T-helper 17 cell (primary cell): ENCODE measurements around the gene KCNJ8. TPM values are rescaled to one million over a fixed set of nuclear protein-coding genes. Genes with fewer than 3 reads are reported as not detected.
A peak's percentile ranks its signal among the peaks of the same experiment; 100 is the strongest.
"Not testable (repeated sequence)": the region's sequence is repeated elsewhere in the genome, so short reads cannot be mapped to it uniquely, and the experiment has no call there.

Experiments
- ATAC-seq: fragments of 150-1000 bp; cut with Tn5 transposase; 2 replicates; pipeline ENCODE4 v1.10.0; 2021; ENCODE audit warnings: mild to moderate bottlenecking, moderate library complexity
- DNase-seq, 3 donors: peaks; one replicate each; pipeline versions ENCODE4 v3.0.0 to v3.0.0-alpha.2; 2020 to 2021
- H3K9me3 ChIP-seq: one replicate; pipeline ENCODE4 v1.7.0; 2013; ENCODE audit warnings: low read length, mild to moderate bottlenecking; ENCODE audit not compliant: control insufficient read depth, poor library complexity, severe bottlenecking
- H3K27ac Mint-ChIP-seq: one replicate; pipeline ENCODE4 v1.8.0; 2022; ENCODE audit warnings: mild to moderate bottlenecking, moderate library complexity, mixed read lengths
- H3K27me3 Mint-ChIP-seq: one replicate; pipeline ENCODE4 v1.8.0; 2022; ENCODE audit warnings: mixed read lengths
- H3K36me3 Mint-ChIP-seq: one replicate; pipeline ENCODE4 v1.8.0; 2022; ENCODE audit warnings: low read depth, mixed read lengths
- H3K4me1 Mint-ChIP-seq: one replicate; pipeline ENCODE4 v1.8.0; 2022; ENCODE audit warnings: mild to moderate bottlenecking, mixed read lengths
- H3K4me3 Mint-ChIP-seq: one replicate; pipeline ENCODE4 v1.8.0; 2022; ENCODE audit warnings: mild to moderate bottlenecking, moderate library complexity, mixed read lengths
- total RNA-seq, 4 donors: library from RNA in 2 of 4; stranded (reverse) in 2 of 4; gene quantifications; one replicate each; pipeline ENCODE4 v1.2.3 and lab custom pipeline; 2022 to 2026

Gene KCNJ8
- total RNA-seq, result not detected
- total RNA-seq (lab: John Stamatoyannopoulos, UW), result 0 reads per million in 2 donors

DNA sequence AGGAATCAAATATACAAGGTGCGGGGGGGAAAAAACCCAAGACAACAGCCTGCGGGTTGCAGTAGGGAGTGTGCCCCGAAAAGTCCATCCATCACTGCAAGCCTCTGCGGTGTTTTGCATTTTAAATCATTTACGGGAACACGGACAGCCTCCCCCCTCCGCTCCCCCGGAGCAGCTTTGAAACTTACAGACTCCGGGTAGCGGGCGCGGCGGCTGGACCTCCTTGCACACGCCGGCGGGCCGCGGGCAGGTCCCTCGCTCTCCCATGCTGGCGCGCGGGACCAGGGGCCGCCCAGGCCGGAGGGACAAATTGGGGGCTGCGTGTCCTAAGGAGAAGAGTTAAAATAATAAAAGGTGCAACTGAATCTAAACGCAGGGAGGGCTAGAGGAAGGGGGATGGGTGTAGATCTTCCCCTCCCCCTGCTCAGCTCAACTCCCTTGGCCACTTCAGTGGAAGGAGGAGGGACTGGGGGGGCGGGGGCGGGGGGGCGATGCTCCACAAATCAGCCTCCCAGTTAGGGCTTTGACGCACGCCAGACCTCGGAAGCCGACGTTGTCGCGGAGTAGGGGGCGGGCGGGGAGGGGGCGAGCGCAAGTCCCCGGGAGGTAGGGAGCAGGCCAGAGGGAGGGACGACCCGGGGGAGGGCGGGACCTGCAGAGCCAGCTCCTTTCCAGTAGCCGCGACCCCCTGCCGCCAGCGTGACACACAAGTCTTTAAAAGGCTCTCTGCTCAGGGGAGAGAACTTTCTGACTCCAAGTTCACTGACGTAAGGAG lies at the start of gene KCNJ8:
Gene KCNJ8, minus strand, starts transcription at position 349 of the 775 bp plus-strand sequence. CDS start 1,090 bp downstream, outside the sequence.
- ATAC-seq (peak; percentile 44), DNase-seq (no peak)
- Mint-ChIP-seq H3K27ac (no peak within 1 kb of the TSS), H3K27me3 (peaks cover 61% of the 10 kb centered on the region), H3K36me3 (peaks cover 2% of the 10 kb centered on the region), H3K4me1 (peaks cover 12% of the 10 kb centered on the region), H3K4me3 (peak within 1 kb of the TSS; percentile 78)
- no peaks in the 10 kb centered on the region for H3K9me3 ChIP-seq

DNA sequence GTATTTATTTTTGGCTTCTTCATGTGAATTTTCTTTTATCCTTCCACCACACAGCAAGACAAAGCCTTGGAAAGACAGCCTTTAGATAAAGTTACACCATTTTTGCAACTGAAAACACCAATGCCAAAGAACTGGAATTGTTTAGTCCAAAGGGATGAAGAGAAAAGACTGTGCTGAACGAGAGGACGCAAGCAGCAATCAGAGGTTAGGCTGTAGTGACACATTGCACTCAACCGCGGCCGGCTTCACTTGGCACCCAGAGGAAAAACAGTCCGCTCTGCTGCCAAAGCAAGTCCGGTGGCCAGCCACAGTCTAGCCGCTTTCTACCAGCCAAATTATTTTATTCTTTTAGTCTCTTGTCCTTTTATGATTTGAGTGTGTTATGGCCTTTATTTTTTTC lies 49.1 kb upstream of the KCNJ8 start:
- Mint-ChIP-seq H3K27me3 (peaks cover 31% of the 10 kb centered on the region), H3K27ac (no peak overlapping the region), H3K4me1 (no peaks in the 10 kb centered on the region), H3K4me3 (no peak overlapping the region), H3K36me3 (no peaks in the 10 kb centered on the region)
- H3K9me3 ChIP-seq, result no peaks in the 10 kb centered on the region
- no peak for ATAC-seq
- no peak for DNase-seq

DNA sequence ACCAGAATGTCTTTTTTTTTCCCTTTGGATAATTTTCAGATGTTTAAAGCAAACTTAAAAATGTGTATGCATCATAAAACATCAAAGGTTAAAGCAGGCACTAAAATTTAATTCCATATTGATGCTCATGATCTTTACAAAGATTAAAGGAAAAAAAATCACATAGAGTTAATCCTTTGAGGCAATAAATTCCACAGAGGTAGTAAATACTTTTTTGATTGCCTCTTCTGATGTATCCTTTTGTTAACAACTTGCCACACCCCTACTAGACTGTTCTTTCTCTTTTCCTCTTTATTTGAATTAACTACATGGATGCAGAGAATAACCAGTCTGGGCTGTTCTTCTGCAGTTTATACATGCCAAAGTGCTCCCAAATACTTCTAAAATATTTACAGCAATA lies 45.2 kb upstream of the KCNJ8 start:
- ATAC-seq, result no peak
- Mint-ChIP-seq H3K4me1 (no peaks in the 10 kb centered on the region), H3K27me3 (peaks cover 22% of the 10 kb centered on the region), H3K4me3 (no peak overlapping the region), H3K27ac (no peak overlapping the region), H3K36me3 (no peaks in the 10 kb centered on the region)
- H3K9me3 ChIP-seq, result no peaks in the 10 kb centered on the region
- no peak for DNase-seq

DNA sequence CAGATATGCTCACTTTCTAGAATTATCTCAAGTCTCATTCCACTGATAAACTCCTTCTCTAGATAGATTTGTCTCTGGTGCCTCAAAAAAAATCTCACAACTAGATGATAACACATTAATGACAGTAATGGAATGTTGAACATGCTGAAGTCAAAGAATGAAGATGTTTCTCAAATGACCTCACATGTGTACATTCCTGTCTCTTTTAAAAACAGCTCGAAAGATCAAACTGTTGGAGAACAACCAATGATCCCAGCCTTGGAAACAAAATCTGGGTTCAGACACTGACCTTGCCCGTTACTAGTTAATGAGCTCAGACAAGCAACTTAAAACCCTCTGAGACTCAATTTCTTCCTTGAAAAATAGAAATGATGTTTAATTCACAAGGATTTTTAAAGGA lies 44.7 kb upstream of the KCNJ8 start:
- no peaks in the 10 kb centered on the region for H3K9me3 ChIP-seq
- no peak overlapping the region for H3K4me3 Mint-ChIP-seq
- ATAC-seq (no peak), DNase-seq (no peak)
- H3K27ac Mint-ChIP-seq, result no peak overlapping the region
- H3K27me3 Mint-ChIP-seq, result peaks cover 22% of the 10 kb centered on the region
- H3K4me1 Mint-ChIP-seq, result no peaks in the 10 kb centered on the region
- H3K36me3 Mint-ChIP-seq, result no peaks in the 10 kb centered on the region

DNA sequence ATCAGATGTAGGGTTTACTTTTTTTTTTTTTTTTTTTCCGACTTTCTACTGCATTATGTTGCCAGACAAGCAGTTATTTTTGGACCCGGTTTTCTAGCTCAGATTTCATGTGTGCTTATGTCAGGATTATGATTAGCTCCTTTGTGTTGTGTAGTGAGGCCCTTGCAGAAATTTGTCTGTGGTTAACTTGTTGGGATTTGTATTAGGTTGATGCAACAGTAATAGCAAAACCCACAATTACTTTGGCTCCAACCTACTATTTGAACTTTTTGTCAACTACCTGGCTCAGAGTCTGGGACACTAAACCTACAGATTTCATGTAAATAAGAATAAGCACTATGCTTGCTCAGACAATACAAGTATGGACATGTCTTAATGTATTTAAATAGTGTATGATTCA lies 44.1 kb upstream of the KCNJ8 start:
- no peaks in the 10 kb centered on the region for H3K9me3 ChIP-seq
- Mint-ChIP-seq H3K36me3 (no peaks in the 10 kb centered on the region), H3K4me1 (no peaks in the 10 kb centered on the region), H3K27ac (no peak overlapping the region), H3K27me3 (peaks cover 19% of the 10 kb centered on the region), H3K4me3 (no peak overlapping the region)
- no peak for ATAC-seq
- no peak for DNase-seq

DNA sequence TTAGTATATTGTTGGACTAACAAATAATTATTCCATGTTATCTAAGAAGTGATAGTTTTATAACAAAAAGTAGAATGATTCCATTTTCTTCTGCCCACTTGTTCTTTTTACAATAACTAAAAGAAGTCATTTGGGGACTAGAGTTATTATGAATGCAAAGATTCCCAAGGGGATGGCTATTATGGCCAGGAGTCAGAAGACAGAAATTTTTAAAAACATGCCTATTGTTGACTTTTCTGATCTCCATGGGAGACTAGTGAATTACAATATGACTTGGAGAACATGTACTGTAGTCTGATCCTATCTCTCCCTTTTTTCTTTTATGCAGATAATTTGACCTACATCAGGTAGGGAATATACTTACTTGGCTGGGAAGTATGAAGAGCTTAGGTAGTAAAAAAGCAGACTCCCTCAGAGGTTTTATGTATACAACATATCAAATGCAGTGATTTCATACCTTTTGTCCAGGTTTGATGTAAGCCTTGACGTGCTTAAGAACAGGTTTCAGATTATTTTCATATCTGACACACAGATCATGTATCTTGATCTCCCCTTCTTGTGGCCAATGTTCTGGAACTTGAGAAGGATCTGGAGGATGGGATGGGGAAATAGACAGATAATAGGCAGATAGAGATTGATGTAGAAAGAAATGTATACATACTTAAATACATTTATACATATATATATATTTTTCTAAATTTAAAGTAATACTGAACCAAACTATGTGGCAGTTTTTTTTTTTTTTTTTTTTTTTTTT lies 41.0 kb upstream of the KCNJ8 start:
- peaks cover 11% of the 10 kb centered on the region for H3K27me3 Mint-ChIP-seq

DNA sequence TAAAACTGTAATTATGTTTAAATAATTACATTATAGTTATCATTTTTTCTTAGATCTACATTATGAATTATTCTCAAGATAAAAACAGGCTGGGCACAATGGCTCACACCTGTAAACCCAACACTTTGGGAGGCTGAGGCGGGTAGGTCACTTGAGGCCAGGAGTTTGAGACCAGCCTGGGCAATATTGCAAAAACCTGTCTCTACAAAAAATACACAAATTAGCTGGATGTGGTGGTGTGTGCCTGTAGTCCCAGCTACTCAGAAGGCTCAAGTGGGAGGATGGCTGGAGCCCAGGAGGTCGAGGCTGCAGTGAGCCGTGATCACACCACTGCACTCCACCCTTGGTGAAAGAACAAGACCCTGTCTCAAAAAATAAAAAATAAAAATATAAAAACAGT lies 40.3 kb upstream of the KCNJ8 start:
- no peaks in the 10 kb centered on the region for H3K9me3 ChIP-seq
- no peaks in the 10 kb centered on the region for H3K36me3 Mint-ChIP-seq
- ATAC-seq (no peak), DNase-seq (no peak)
- no peak overlapping the region for H3K4me3 Mint-ChIP-seq
- H3K27ac Mint-ChIP-seq, result no peak overlapping the region
- no peaks in the 10 kb centered on the region for H3K4me1 Mint-ChIP-seq
- H3K27me3 Mint-ChIP-seq, result peaks cover 10% of the 10 kb centered on the region

More for the DNA sequence above, 41.0 kb upstream of the KCNJ8 start:
- no peaks in the 10 kb centered on the region for H3K9me3 ChIP-seq
- Mint-ChIP-seq H3K4me1 (no peaks in the 10 kb centered on the region), H3K4me3 (no peak overlapping the region), H3K27ac (no peak overlapping the region), H3K36me3 (no peaks in the 10 kb centered on the region)
- ATAC-seq, result no peak
- DNase-seq, result no peak

DNA sequence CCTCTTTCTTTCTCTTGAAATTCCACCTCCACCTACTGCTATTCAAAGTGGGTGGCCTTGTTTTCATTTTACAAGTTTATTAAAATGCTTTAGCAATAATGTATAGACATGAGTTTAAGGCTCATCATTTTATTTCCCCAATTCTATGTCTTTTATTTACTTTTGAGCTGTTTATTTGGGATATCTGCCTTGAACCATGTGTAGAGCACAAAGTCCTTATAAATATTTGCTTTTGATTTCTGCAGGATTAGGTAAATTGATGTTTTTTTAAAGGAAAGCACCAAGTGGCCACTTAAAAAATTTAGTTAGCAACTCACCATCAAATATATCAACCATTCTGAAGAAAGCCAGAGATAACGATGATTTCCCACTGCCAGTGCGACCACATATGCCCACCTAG lies 39.8 kb upstream of the KCNJ8 start:
- ATAC-seq, result no peak
- no peak for DNase-seq
- no peak overlapping the region for H3K4me3 Mint-ChIP-seq
- H3K27ac Mint-ChIP-seq, result no peak overlapping the region
- no peaks in the 10 kb centered on the region for H3K4me1 Mint-ChIP-seq
- peaks cover 6% of the 10 kb centered on the region for H3K27me3 Mint-ChIP-seq
- H3K36me3 Mint-ChIP-seq, result no peaks in the 10 kb centered on the region
- no peaks in the 10 kb centered on the region for H3K9me3 ChIP-seq

DNA sequence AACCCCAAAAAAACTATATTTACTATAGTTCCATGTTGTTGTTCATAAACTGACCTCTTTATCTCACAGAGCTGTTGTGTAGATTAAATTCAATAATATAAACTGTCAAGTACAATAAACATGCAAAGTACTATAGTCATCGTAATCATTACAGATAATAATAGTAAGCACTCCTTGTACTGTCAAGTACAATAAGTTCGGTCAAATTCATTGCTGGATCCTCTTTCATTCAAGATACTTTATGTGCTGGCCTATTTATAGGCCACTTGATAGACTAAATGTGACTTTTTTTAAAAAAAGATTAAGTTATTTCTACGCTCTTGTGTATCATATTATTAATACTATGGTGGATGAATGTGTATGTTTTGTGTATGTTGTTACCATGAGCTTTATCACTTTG lies 39.2 kb upstream of the KCNJ8 start:
- H3K27me3 Mint-ChIP-seq, result peaks cover under 1% of the 10 kb centered on the region
- H3K36me3 Mint-ChIP-seq, result no peaks in the 10 kb centered on the region
- DNase-seq (no peak), ATAC-seq (no peak)
- no peak overlapping the region for H3K27ac Mint-ChIP-seq
- no peaks in the 10 kb centered on the region for H3K4me1 Mint-ChIP-seq
- no peaks in the 10 kb centered on the region for H3K9me3 ChIP-seq
- H3K4me3 Mint-ChIP-seq, result no peak overlapping the region

DNA sequence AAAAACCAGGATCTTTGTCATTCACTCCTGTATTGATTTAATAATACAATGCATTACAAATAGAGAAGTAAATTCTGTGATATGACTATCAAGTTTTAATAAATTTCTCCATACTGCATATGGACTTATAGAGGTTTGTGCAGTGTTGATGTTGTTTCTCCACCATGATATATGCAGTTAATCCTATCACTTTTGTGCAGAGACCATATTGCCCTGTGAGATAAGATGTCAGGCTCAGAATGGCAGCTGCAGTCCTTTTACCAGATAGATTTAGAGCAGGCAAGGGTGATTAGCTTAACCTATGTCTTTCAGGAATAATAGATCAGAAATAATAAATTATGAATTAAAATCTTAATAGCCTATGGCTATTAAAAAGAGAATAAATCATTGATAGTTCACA lies 38.6 kb upstream of the KCNJ8 start:
- ATAC-seq, result no peak

DNA sequence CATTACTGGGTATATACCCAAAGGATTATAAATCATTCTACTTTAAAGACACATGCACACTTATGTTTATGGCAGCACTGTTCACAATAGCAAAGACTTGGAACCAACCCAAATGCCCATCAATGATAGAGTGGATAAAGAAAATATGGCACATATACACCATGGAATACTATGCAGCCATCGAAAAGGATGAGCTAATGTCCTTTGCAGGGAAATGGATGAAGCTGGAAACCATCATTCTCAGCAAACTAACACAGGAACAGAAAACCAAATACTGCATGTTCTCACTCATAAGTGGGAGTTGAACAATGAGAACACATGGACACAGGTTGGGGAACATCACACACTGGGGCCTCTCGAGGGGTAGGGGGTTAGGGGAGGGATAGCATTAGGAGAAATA lies 37.8 kb upstream of the KCNJ8 start:
- not testable (repeated sequence) for ATAC-seq, H3K4me3 Mint-ChIP-seq, H3K27me3 Mint-ChIP-seq, H3K9me3 ChIP-seq, DNase-seq, H3K27ac Mint-ChIP-seq, H3K36me3 Mint-ChIP-seq, H3K4me1 Mint-ChIP-seq

More for the DNA sequence above, 38.6 kb upstream of the KCNJ8 start:
- DNase-seq, result no peak
- Mint-ChIP-seq H3K27me3 (no peaks in the 10 kb centered on the region), H3K27ac (no peak overlapping the region), H3K36me3 (no peaks in the 10 kb centered on the region), H3K4me3 (no peak overlapping the region), H3K4me1 (no peaks in the 10 kb centered on the region)
- H3K9me3 ChIP-seq, result no peaks in the 10 kb centered on the region

DNA sequence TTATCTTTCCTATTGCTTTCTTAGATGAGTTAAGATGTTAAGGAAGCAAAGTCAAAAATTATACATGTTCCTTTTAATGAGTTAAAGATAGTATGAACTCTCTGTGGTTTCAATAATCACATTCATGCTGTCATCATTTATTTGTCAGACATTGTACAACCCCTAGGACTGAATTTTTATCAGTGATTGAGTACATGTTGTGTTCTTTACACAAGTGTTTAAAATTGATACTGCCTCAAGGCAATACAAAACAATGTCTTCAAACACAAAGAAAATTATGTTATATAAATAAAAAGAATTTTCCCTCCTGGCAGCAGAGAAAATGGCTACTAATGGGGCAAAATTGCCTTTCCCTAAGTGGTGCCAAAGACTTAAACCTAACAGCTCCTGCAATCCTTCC lies 34.6 kb upstream of the KCNJ8 start:
- no peak overlapping the region for H3K4me3 Mint-ChIP-seq
- no peak overlapping the region for H3K27ac Mint-ChIP-seq
- H3K9me3 ChIP-seq, result no peaks in the 10 kb centered on the region
- H3K36me3 Mint-ChIP-seq, result no peaks in the 10 kb centered on the region
- no peaks in the 10 kb centered on the region for H3K27me3 Mint-ChIP-seq
- DNase-seq, result no peak
- H3K4me1 Mint-ChIP-seq, result no peaks in the 10 kb centered on the region
- ATAC-seq, result no peak

DNA sequence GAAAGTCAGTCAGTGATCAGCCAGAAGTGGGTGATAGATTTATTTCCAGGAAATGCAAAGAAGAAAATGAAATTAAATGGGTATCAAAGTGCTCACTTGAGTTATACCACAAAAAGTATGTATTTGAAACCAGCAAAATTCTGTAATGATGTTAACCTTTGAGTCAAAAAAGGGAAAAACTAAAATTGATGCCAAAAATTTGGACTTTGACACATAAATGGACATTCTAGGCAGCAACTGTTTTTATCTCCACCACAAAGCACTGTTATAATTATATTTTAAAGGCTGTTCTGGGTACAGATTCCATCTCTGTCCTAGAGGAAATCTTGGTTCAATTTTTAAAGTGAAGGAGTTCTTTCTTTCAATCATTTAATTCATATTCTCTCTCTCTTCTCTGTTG lies 31.7 kb upstream of the KCNJ8 start:
- Mint-ChIP-seq H3K27ac (no peak overlapping the region), H3K4me1 (no peaks in the 10 kb centered on the region), H3K4me3 (no peak overlapping the region), H3K27me3 (no peaks in the 10 kb centered on the region), H3K36me3 (no peaks in the 10 kb centered on the region)
- ATAC-seq, result no peak
- no peaks in the 10 kb centered on the region for H3K9me3 ChIP-seq
- DNase-seq, result no peak
